OCI-LY3 (cell line): Measurements from ENCODE around the gene HIVEP3.

ENCODE experiments used
- H2AFZ ChIP-seq: fragments of 200-600, 300-600 bp; shearing (Covaris generic); 2 replicates; pipeline ENCODE4 v1.6.0; 2014; ENCODE audit warnings: antibody characterized with exemption, low read depth, low read length
- H3K27ac ChIP-seq: fragments of 200-600, 300-600 bp; sonication (generic); 2 replicates; pipeline ENCODE4 v1.5.1; 2014; ENCODE audit warnings: mild to moderate bottlenecking, low read length, moderate library complexity, mixed read lengths
- H3K27me3 ChIP-seq: fragments of 200-600, 300-600 bp; sonication (generic); 2 replicates; pipeline ENCODE4 v1.6.1; 2014; ENCODE audit warnings: low read depth, low read length, mixed read lengths
- H3K36me3 ChIP-seq: fragments of 200-600, 300-600 bp; sonication (generic); replicated peaks from 2 replicates; pipeline ENCODE3; 2014; ENCODE audit warnings: low read depth, low read length, mixed read lengths
- H3K4me1 ChIP-seq: fragments of 300-600, 200-600 bp; sonication (generic); 2 replicates; pipeline ENCODE4 v1.6.1; 2014; ENCODE audit warnings: low read length, mixed read lengths
- H3K4me2 ChIP-seq: fragments of 200-600, 300-600 bp; sonication (generic); 2 replicates; pipeline ENCODE4 v1.6.1; 2014; ENCODE audit warnings: low read length, mixed read lengths
- H3K4me3 ChIP-seq: fragments of 300-600, 200-600 bp; sonication (generic); 2 replicates; pipeline ENCODE4 v1.5.1; 2014; ENCODE audit warnings: antibody characterized with exemption, mild to moderate bottlenecking, low read length, moderate library complexity
- H3K79me2 ChIP-seq: fragments of 300-600, 200-600 bp; shearing (Covaris generic); 2 replicates; pipeline ENCODE4 v1.6.1; 2014; ENCODE audit warnings: mild to moderate bottlenecking, low read length, mixed read lengths
- H3K9ac ChIP-seq: fragments of 300-600, 200-600 bp; shearing (Covaris generic); 2 replicates; pipeline ENCODE4 v1.6.0; 2014; ENCODE audit warnings: mild to moderate bottlenecking, low read length, moderate library complexity
- H3K9me3 ChIP-seq: fragments of 200-600, 300-600 bp; shearing (Covaris generic); 2 replicates; pipeline ENCODE4 v1.6.1; 2014; ENCODE audit warnings: low read length, mixed read lengths; ENCODE audit not compliant: insufficient read depth
- H4K20me1 ChIP-seq: fragments of 200-600, 300-600 bp; sonication (generic); 2 replicates; pipeline ENCODE4 v1.6.1; 2016; ENCODE audit warnings: low read length, mixed read lengths; ENCODE audit not compliant: insufficient read depth
- CTCF ChIP-seq: fragments of 200-600, 300-600 bp; sonication (generic); IDR thresholded peaks from 2 replicates; pipeline ENCODE4 v1.5.1; 2014; ENCODE audit warnings: antibody characterized with exemption, low read length, low read depth
- EZH2phosphoT487 ChIP-seq: fragments of 200-600 bp; shearing (Covaris generic); IDR thresholded peaks from 2 replicates; pipeline ENCODE4 v1.6.1; 2018; ENCODE audit warnings: antibody characterized with exemption, mixed run types, low read depth

HIVEP3 gene

DNA sequence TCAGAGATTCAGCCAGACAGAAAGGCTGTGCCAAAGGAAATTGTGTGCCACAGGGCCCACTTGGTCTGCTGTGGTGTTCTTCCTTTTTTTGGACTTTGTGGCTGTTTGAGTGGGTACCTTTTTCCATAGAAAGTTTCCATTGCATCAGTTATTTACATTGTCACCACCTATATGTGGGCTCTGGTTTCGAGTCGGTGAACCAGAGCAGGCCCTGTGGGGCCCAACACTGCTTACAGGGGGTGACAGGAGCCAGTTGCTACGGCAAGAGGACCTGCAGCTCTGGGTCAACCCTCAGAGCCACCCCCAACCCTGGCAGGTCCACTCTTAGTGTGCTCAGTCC lies 277.3 kb downstream of the HIVEP3 start:
- Histone ChIP-seq H3K27ac (peak overlapping the region; percentile 53), H3K79me2 (peaks cover 100% of the 10 kb centered on the region), H4K20me1 (peaks cover 98% of the 10 kb centered on the region), H3K4me1 (peaks cover 59% of the 10 kb centered on the region), H3K4me3 (no peak overlapping the region), H3K9ac (no peak overlapping the region), H3K27me3 (no peaks in the 10 kb centered on the region), H3K36me3 (peaks cover 10% of the 10 kb centered on the region), H2AFZ (no peak overlapping the region), H3K9me3 (no peaks in the 10 kb centered on the region), H3K4me2 (peak overlapping the region; percentile 22; the same call in 1 of the 2 replicates)
- TF ChIP-seq CTCF (no peak), EZH2phosphoT487 (no peak)

- H2AFZ ChIP-seq: no peak overlapping the region
- H3K79me2 ChIP-seq: peaks cover 100% of the 10 kb centered on the region
- TF ChIP-seq CTCF (no peak), EZH2phosphoT487 (no peak)
- H4K20me1 ChIP-seq: peaks cover 98% of the 10 kb centered on the region
- no peaks in the 10 kb centered on the region for H3K27me3 ChIP-seq
- H3K27ac ChIP-seq: peak overlapping the region; percentile 53
- peaks cover 7% of the 10 kb centered on the region for H3K36me3 ChIP-seq
- H3K9ac ChIP-seq: no peak overlapping the region
- no peak overlapping the region for H3K4me3 ChIP-seq
- H3K4me2 ChIP-seq: no peak overlapping the region
- no peaks in the 10 kb centered on the region for H3K9me3 ChIP-seq
- H3K4me1 ChIP-seq: peaks cover 59% of the 10 kb centered on the region
These were observed 277.8 kb downstream of the HIVEP3 start for GRCh38 chr1:41640756-41641474.

DNA sequence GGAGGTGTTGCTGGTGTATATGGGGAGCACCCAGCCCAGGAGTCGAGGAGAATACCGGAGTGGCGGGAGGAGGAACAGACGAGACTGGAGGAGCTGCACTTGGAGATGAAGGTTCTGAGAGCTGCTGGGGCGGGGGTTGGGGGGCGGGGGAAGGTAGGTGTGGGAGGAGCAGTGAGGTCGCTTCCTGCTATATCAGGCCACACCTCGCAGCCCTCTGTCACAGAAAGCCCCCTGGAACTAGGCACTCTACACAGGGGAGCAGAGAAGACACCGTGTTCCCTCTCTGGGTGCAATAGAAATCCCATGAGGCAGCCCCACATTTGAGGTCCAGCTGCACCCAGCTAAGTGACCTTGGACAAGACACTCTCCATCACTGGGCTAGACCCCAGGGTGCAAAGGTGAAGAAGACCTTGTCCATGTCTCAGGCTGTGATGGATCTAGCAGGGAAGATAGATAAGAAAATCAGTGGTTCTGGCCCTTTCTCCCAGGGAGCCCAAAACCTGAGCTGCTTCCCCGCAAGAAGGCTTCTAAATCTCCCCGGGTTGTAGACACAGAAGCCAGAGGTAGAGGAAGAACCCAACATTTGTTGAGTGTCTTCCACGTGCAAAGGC lies 278.5 kb downstream of the HIVEP3 start:
- Histone ChIP-seq H3K79me2 (peaks cover 100% of the 10 kb centered on the region), H4K20me1 (peaks cover 96% of the 10 kb centered on the region), H3K4me2 (no peak overlapping the region), H3K9me3 (no peaks in the 10 kb centered on the region), H3K4me1 (peaks cover 58% of the 10 kb centered on the region), H3K27me3 (no peaks in the 10 kb centered on the region), H3K9ac (no peak overlapping the region), H3K27ac (0 out of 2 replicates have a peak overlapping the region, but pooled peaks have one; percentile 53), H3K4me3 (no peak overlapping the region), H3K36me3 (peaks cover under 1% of the 10 kb centered on the region), H2AFZ (no peak overlapping the region)
- TF ChIP-seq CTCF: no peak
- no peak for TF ChIP-seq EZH2phosphoT487

DNA sequence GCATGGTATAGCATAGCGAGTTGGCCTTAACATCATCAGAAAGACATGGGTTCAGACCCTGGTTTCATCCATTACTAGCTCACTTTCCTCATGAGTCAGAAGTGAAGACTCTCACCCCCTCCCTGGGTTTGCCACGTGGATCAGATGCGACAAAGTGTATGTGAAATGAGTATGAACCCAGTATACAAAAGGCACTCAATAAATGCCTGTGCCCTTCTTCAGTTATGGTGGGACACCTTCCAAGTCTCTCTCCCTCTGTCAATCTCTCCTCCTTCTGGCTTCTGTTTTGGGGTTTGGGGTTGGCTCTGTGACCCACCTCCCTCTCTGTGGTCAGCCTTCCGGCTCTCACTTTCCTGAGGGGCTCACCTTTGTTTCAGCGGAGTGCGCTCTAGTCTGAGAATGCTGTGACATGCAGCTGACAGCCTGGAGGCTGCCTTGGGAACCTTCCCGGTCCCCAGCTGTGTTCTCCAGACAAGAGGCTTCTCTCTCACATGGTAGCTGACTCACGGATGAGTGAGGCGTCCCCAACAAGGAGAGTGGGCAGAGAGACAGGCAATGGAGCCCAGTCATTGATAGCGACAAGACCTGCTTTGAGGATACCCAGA lies 279.3 kb downstream of the HIVEP3 start:
- H3K4me2 ChIP-seq: peak overlapping the region; percentile 28

More for the DNA sequence above, 279.3 kb downstream of the HIVEP3 start:
- Histone ChIP-seq H3K9ac (peak overlapping the region; percentile 24; the same call in 1 of the 2 replicates), H3K27me3 (no peaks in the 10 kb centered on the region), H3K36me3 (no peaks in the 10 kb centered on the region), H3K79me2 (peaks cover 100% of the 10 kb centered on the region), H3K9me3 (no peaks in the 10 kb centered on the region), H2AFZ (no peak overlapping the region), H3K4me1 (peaks cover 54% of the 10 kb centered on the region), H3K27ac (peak overlapping the region; percentile 57), H3K4me3 (no peak overlapping the region), H4K20me1 (peaks cover 95% of the 10 kb centered on the region)
- TF ChIP-seq CTCF (no peak), EZH2phosphoT487 (no peak)
